Gastroesophageal sphincter (tissue), 3 donors: ENCODE results near the gene BTBD2.

Source experiments
- CTCF ChIP-seq, 4 experiments: fragments of 200-600 bp in 2 of 4; fragments of 450-650 bp in 2 of 4; sonication (generic) in 1 of 4; IDR thresholded peaks; one replicate each; pipeline ENCODE4 v1.5.1; 2017 to 2019; ENCODE audit warnings: antibody characterized with exemption in 4 of 4, mild to moderate bottlenecking in 2 of 4, moderate library complexity in 2 of 4
- POLR2A ChIP-seq, 2 donors: fragments of 450-650 bp; IDR thresholded peaks; one replicate each; pipeline ENCODE4 v1.6.1; 2017; ENCODE audit warnings: antibody characterized with exemption in 2 of 2, mild to moderate bottlenecking in 2 of 2, moderate library complexity in 1 of 2
- POLR2AphosphoS5 ChIP-seq: sonication (generic); formaldehyde crosslinking; IDR thresholded peaks from one replicate; pipeline ENCODE4 v1.6.1; 2017; ENCODE audit warnings: antibody characterized with exemption

GRCh38 chr19:2027361-2027760 is 11.8 kb upstream of the BTBD2 start:
- peak; percentile 52 for TF ChIP-seq POLR2AphosphoS5
- no peak for TF ChIP-seq POLR2A (IDR thresholded peaks at IDR 0.05)
- TF ChIP-seq CTCF (IDR thresholded peaks at IDR 0.05): peak in 2 of 4 experiments; percentile 33 to 45
